Measurements from ENCODE around the gene C1orf141.
"Not testable (repeated sequence)": the region's sequence is repeated elsewhere in the genome, so short reads cannot be mapped to it uniquely, and the experiment has no call there.

Gene C1orf141

DNA sequence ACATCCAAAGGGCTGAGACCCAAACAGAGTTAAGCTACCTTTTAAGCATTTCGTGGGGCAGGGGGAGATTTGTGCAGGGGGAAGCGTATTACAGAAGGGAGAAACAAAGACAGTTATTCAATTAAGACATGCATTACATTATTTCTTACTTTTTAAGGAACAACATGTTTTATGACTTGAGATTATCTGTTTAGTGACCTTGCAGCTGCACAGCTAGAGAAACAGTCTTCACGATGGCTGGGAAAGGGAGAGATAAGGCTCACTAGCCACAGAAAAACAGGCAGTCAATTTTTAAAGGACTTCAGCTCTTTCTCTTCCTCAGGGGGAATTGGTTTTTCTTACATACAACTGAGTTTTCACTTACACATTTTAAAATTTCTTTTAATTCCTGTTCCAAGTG, 7.1 kb upstream of the C1orf141 start:
- not testable (repeated sequence) for FAIRE-seq

DNA sequence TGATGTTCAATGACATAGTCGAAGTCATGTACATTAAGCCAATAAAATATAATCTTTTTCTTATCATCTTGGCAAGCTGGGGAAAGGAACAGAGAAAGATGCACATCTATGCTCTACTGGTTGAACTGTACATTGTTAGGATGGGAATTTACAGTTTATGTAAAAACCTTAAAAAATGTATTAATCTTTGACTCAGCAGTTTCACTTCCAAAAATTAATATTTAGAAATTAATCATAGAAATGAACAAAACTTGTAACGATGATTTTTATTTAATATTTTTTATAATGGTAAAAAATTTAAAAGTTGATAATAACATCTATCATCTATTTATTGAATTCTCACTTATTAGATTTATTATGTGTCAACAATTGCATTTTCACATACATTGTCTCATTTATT, 5.7 kb upstream of the C1orf141 start:
- FAIRE-seq, result peak; percentile 40

GRCh38 chr1:67138813-67139499, 4.2 kb upstream of the C1orf141 start:
- FAIRE-seq, result no peak

DNA sequence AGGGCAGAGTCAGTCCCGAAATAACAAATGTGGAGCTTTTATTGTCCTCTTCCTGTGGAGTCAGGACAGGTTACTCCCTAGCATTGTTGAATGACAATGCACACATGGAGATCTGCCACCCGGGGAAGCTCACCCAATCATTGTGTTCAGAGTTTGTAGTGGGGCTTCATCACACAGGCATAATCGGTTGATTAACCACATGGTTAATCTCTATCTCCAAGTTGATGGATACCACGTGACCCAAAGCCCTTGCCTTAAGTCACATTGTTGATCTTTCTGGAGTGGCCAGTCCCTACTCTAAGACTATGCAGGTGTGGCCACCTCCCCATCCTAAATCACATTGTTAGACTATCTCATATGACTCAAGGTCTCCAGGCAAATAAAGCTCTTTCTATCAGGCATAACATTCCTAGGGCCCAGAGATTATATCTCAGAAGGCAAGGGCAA, 2.6 kb upstream of the C1orf141 start:
- FAIRE-seq, result no peak

DNA sequence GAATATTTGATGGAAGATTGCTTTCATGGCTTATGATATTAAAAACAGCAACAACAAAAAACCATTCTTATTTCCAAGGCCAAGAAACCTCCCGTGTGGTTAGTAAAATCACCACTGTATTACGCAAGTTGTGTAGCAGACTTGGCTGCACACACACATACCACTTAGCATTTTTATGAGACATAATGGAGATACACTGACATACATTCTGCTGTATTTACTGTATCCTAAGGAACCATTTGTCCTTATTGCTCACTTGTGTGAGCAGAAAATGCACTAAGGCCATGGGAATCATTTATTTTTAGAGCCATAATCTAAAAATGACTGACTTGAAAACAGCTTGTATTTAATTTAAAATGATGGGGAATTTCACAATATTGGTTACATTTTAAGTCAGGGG, 584 bp upstream of the C1orf141 start:
- FAIRE-seq, result no peak

GRCh38 chr1:67133177-67133576, 1.6 kb downstream of the C1orf141 start:
- no peak for FAIRE-seq

DNA sequence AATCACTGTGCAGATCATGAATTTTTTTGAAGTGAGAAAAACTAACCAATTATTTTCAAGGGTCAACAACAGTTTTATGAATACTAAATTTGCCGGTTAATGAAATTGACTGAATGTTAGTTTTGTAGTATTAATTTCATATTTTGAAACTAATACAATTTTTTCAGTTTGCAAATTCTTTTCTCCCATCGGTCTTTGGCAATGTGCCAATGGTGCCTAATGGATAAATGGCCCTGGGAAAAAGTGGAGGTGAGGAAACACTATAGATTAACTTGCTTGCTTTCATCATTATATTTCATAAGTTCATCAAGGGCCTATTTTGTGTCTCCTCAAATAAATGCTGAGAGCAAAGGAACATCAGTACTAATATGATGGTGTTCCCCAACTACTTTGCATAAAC, 4.1 kb downstream of the C1orf141 start:
- no peak for FAIRE-seq

DNA sequence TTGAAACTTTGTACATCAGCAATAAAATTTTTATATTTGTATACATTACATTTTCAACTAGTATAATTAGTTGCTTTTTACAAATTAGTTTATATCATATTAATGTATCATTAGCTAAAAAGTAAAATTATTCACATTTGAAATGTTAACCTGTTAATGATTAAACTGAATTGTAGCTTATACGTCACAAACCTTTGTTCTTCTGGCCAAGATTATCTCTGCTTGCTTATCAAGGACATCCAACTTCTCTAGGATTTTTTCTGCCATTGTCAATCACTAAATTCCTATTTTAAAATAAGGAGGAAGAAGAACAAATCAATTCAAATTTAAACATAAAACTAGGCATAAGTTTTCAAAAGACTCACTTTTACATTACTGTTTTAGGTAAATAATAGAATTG, 7.8 kb downstream of the C1orf141 start:
- FAIRE-seq, result no peak

DNA sequence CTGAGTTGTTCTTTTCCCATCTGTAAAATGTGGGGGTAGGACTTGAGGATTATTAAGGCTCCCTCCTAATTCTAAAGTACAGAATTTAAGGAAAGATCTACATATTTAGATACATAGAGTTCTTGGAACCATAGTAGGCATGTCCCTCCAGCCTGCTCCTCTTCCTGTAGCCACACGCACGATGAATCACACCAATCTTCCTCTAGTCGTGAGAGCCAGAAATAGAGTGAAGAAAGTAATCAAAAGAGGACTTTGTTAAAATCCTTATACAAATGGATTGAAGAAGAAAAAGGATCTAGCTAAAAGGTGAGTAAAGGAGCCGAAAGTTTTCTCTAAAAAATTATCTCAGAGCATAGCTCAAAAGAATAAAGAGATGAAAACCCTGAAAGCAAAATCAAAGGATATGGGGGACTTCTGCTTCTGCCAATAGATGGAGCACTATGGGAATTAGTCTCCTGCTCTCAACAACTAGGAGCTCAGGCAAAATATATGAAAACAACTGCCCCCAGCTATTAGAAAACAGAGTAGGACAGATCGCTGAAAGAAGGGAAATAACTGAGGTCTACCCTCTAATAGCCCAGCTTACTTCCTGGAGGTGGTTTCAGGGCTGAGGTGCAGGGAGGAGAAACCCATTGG, 8.5 kb downstream of the C1orf141 start:
- no peak for FAIRE-seq

GRCh38 chr1:67124455-67124854, 10.3 kb downstream of the C1orf141 start:
- no peak for FAIRE-seq

GRCh38 chr1:67120855-67121619, 13.7 kb downstream of the C1orf141 start:
- FAIRE-seq, result no peak

DNA sequence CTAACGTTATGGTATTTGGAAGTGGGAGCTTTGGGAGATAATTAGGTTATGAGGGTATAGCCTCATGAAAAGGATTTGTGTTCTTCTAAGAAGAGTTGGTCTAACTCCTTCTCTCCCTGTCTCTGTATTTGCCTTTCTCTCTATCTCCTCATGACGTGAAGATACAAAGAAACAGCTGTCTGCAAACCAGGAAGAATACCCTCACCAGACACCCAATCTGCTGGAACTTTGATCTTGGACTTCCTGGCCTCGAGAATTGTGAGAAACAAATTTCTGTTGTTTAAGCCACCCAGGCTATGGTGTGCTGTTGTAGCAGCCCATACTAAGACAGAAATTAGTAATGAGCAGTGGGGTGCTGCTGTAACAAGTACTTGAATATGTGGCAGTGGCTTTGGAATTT, 16.1 kb downstream of the C1orf141 start:
- no peak for FAIRE-seq

- FAIRE-seq, result no peak
Observed at GRCh38 chr1:67118191-67118590, 16.6 kb downstream of the C1orf141 start.

DNA sequence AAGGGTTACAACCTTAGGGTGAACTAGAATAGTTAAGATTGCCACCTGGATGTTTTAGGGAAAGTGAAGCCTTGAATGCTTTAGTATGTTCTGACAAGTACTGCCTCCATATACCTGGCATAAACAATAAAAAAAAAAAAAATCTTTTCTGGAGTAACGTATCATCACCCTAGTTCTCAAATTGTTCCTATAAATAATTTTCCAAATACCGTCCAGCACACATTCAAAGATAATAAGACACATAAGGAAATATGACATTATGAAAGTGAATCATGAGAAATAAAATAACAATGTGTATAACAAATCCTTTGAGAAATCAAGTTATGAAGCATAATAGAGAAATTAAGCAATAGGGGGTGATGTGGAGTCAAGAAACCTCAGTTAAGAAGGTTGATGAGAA, 20.6 kb downstream of the C1orf141 start:
- FAIRE-seq, result no peak

- no peak for FAIRE-seq
Observed at GRCh38 chr1:67110352-67110751, 24.4 kb downstream of the C1orf141 start.

DNA sequence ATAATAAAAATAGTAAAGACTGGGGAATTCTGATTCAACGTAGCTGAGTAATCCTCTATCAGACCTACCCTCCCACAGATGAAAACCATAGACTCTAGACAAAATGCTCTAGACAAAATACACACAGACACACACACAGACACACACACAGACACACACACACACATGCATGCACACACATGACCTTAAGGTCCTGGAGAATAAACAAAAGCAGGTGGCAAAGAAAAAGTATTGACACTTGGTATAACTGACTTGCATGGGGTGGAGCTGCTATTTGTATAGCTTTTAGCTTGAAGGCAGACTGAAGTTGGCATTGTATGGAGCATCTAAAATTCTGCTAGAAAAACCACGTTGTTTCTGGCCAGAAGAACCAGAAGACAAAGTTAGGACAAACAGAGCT, 29.3 kb downstream of the C1orf141 start:
- no peak for FAIRE-seq

DNA sequence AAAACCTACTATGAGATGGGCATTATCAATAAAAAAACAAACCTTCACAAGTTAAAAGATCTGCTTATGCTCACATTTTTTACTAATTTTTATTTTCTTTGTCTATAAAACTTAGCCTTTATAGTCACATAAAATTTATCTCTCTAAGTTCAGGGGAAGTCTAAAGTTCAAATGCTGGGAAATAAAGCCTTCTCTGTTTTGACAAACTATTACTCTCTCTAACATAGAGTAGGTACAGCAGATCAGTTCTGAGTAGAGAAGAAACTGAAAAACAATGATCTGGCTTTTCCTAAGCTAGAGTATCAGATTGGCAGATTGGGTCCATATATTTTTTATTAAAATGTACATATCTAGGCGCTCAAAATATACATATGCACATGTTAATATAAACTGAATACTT, 31.2 kb downstream of the C1orf141 start:
- no peak for FAIRE-seq

DNA sequence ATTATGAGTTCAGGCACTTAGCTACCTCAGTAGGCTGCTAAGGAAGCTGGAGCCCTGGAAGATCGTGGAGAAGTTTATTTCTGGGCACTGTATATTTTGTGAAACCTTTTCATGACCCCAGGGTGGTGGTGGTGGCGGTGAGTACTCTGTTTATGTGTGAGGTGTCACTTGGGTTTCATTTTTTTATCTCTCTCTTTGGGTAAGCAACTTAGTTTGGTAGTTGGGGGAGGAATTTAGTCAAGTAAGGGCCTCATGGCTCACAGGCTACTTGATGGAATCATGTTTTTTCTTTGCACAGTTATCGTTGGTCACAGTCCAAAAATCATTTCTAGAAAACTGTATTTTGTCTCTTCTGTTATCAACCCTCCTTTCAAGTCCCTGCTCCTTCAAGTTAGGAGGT, 33.9 kb downstream of the C1orf141 start:
- no peak for FAIRE-seq

DNA sequence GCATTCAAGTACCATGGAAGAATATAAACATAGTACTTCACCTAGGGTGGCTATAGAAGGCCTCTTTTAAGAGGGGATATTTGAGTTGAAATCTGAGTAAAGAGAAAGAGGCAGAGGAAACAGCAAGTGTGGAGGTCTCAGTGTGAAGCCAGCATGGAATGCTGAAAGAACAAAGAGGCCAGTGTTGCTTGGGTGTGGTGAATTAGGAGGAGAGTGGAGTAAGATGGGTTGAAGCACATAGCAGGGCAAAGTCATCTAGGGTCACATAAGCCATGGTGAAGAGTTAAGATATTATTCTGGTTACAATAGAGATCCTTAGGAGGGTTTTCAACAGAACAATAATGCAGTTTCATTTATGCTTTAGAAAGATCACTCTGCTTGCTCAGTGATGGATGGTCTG, 37.5 kb downstream of the C1orf141 start:
- no peak for FAIRE-seq

DNA sequence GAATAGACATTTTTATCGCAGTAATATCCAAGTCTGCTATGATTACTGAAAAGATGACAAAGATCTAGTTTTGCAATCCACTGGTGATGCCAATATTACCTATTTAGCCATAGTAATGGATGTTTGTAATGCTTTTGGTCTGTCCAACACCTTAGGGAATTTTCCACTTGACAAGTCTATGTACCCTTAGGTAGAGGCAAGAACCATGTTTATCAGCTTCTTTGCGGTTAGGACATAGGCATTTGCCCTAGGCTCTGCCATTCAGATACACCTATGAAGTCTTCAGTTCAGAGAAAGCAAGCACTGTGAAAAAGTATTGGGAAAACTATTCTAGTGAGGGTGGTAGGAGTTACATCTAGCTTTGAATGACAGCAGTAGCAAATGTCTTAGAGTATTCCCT, 40.6 kb downstream of the C1orf141 start:
- FAIRE-seq, result no peak

GRCh38 chr1:67089685-67090208, 45.0 kb downstream of the C1orf141 start:
- no peak for FAIRE-seq

GRCh38 chr1:67088440-67088839, 46.3 kb downstream of the C1orf141 start:
- FAIRE-seq, result no peak

GRCh38 chr1:67085326-67085725, 49.4 kb downstream of the C1orf141 start:
- no peak for FAIRE-seq

- FAIRE-seq, result no peak
Observed at GRCh38 chr1:67084765-67085318, 49.9 kb downstream of the C1orf141 start.

Measured in TTC549 (cell line).